ENCODE results near the gene MCM3AP. TPM values are rescaled to one million over a fixed set of nuclear protein-coding genes. Genes with fewer than 3 reads are reported as not detected.

Gene MCM3AP
- total and polyA plus RNA-seq, 9 of the 15 experiments (the other 6 are each of a cell fraction or from before 2014, with no cell fraction given), result 6.5 to 179 (median 69.6) TPM

DNA sequence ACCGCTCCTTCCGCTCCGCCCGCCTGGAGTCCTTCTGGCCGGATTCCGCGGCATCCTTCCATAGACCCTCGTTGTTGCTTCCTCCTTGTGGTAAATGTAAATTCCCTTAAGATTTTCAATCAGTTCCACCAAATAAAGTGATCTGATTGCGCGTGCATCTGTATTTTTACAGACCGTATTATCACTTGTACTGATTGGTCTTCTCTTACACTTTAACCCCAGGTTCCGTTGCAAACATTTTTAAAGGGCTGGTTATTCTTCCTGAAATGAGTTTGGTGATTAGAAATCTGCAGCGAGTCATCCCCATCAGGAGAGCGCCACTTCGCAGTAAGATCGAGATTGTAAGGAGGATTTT lies 1.2 kb upstream of the MCM3AP start (continued):
- TF ChIP-seq SETDB1 (IDR thresholded peaks at IDR 0.05; ENCODE audit: low read length), result no peak
- TF ChIP-seq CSDE1 (IDR thresholded peaks at IDR 0.05), result peak in 1 of 2 experiments; percentile 47; a peak in 1 of 4 replicates
- TF ChIP-seq DACH1 (IDR thresholded peaks at IDR 0.05; ENCODE audit: partially characterized antibody), result peak; percentile 9
- TF ChIP-seq HDAC3 (IDR thresholded peaks at IDR 0.05; ENCODE audit: borderline replicate concordance, partially characterized antibody), result peak; percentile 54
- TF ChIP-seq PHF21A (IDR thresholded peaks at IDR 0.05; ENCODE audit: borderline replicate concordance, low read depth), result peak; percentile 80
- TF ChIP-seq, protein P1, sequence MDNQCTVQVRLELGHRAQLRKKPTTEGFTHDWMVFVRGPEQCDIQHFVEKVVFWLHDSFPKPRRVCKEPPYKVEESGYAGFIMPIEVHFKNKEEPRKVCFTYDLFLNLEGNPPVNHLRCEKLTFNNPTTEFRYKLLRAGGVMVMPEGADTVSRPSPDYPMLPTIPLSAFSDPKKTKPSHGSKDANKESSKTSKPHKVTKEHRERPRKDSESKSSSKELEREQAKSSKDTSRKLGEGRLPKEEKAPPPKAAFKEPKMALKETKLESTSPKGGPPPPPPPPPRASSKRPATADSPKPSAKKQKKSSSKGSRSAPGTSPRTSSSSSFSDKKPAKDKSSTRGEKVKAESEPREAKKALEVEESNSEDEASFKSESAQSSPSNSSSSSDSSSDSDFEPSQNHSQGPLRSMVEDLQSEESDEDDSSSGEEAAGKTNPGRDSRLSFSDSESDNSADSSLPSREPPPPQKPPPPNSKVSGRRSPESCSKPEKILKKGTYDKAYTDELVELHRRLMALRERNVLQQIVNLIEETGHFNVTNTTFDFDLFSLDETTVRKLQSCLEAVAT (IDR thresholded peaks at IDR 0.05), result peak in 1 of 2 experiments; percentile 66; a peak in 2 of 4 replicates
- TF ChIP-seq ZZZ3 (IDR thresholded peaks at IDR 0.05), result peak; percentile 80; the same call in 1 of the 2 replicates
- TF ChIP-seq TEAD1 (CRISPR knock-in tag; IDR thresholded peaks at IDR 0.05), result 0 out of 4 replicates have a peak, but pooled peaks of 1 of the 2 experiments have one; percentile 34
- TF ChIP-seq, protein P2, sequence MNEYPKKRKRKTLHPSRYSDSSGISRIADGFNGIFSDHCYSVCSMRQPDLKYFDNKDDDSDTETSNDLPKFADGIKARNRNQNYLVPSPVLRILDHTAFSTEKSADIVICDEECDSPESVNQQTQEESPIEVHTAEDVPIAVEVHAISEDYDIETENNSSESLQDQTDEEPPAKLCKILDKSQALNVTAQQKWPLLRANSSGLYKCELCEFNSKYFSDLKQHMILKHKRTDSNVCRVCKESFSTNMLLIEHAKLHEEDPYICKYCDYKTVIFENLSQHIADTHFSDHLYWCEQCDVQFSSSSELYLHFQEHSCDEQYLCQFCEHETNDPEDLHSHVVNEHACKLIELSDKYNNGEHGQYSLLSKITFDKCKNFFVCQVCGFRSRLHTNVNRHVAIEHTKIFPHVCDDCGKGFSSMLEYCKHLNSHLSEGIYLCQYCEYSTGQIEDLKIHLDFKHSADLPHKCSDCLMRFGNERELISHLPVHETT (CRISPR knock-in tag; conservative IDR thresholded peaks at IDR 0.05 in 1 of 2, IDR thresholded peaks at IDR 0.05 in 1 of 2), result peak in 1 of 2 experiments; percentile 7; a peak in 1 of 4 replicates
- no peak for TF ChIP-seq TAF1 (IDR thresholded peaks at IDR 0.05; ENCODE audit: control insufficient read depth, extremely low read depth, insufficient read depth, low read length, severe bottlenecking)
- TF ChIP-seq DPF2 (IDR thresholded peaks at IDR 0.05), result peak; percentile 26; the same call in 1 of the 2 replicates
- 0 out of 2 replicates have a peak, but pooled peaks have one; percentile 44 for TF ChIP-seq SMARCA5 (IDR thresholded peaks at IDR 0.05)
- TF ChIP-seq, protein P3, sequence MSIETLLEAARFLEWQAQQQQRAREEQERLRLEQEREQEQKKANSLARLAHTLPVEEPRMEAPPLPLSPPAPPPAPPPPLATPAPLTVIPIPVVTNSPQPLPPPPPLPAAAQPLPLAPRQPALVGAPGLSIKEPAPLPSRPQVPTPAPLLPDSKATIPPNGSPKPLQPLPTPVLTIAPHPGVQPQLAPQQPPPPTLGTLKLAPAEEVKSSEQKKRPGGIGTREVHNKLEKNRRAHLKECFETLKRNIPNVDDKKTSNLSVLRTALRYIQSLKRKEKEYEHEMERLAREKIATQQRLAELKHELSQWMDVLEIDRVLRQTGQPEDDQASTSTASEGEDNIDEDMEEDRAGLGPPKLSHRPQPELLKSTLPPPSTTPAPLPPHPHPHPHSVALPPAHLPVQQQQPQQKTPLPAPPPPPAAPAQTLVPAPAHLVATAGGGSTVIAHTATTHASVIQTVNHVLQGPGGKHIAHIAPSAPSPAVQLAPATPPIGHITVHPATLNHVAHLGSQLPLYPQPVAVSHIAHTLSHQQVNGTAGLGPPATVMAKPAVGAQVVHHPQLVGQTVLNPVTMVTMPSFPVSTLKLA (conservative IDR thresholded peaks at IDR 0.05), result peak in 1 of 2 experiments; percentile 48; a peak in 2 of 4 replicates
- peak; percentile 54; the same call in 1 of the 2 replicates for TF ChIP-seq SMARCA4 (IDR thresholded peaks at IDR 0.05)
- peak; percentile 97 to 98 for TF ChIP-seq KDM1A (IDR thresholded peaks at IDR 0.05)
- TF ChIP-seq CHD1 (IDR thresholded peaks at IDR 0.05; ENCODE audit: low read length), result peak; percentile 38
- TF ChIP-seq EP400 (IDR thresholded peaks at IDR 0.05), result 0 out of 2 replicates have a peak, but pooled peaks have one; percentile 31
- TF ChIP-seq ZBED1 (IDR thresholded peaks at IDR 0.05), result 0 out of 2 replicates have a peak, but pooled peaks have one; percentile 7
- peak in 1 of 2 experiments; percentile 84; a peak in 2 of 4 replicates for TF ChIP-seq RCOR1 (IDR thresholded peaks at IDR 0.05; ENCODE audit: borderline replicate concordance in 1 of 2, low read depth in 2 of 2, low read length in 2 of 2)
- TF ChIP-seq NR2C1 (IDR thresholded peaks at IDR 0.05), result peak; percentile 60
- TF ChIP-seq NR2C1 (tag; IDR thresholded peaks at IDR 0.05), result peak; percentile 58
- TF ChIP-seq BRD9 (IDR thresholded peaks at IDR 0.05; ENCODE audit: low read depth, partially characterized antibody), result peak; percentile 63
- 0 out of 2 replicates have a peak, but pooled peaks have one; percentile 3 for TF ChIP-seq TEAD2 (tag; IDR thresholded peaks at IDR 0.05)

Measured in K562 (cell line).